OCI-LY1 (cell line): ENCODE data around the gene WNK1.

Source experiments
- H2AFZ ChIP-seq: fragments of 200-600 bp; sonication (generic), shearing (Covaris generic); 2 replicates; pipeline ENCODE4 v1.6.0; 2014; ENCODE audit warnings: antibody characterized with exemption, mild to moderate bottlenecking, low read length
- H3F3A ChIP-seq: fragments of 200-600 bp; sonication (generic), shearing (Covaris generic); 2 replicates; pipeline ENCODE4 v1.6.0; 2014; ENCODE audit warnings: mild to moderate bottlenecking, antibody characterized with exemption, low read length, moderate library complexity; ENCODE audit not compliant: insufficient read depth
- H3K27ac ChIP-seq: fragments of 200-600 bp; sonication (generic); 2 replicates; pipeline ENCODE4 v1.5.1; 2014; ENCODE audit warnings: low read length, mixed run types, mild to moderate bottlenecking, low read depth; ENCODE audit not compliant: poor library complexity, severe bottlenecking
- H3K27me3 ChIP-seq: fragments of 200-600 bp; sonication (generic); 2 replicates; pipeline ENCODE4 v1.6.0; 2014; ENCODE audit warnings: antibody characterized with exemption, mild to moderate bottlenecking, low read length, moderate library complexity; ENCODE audit not compliant: insufficient read depth
- H3K36me3 ChIP-seq: fragments of 200-600 bp; sonication (generic); 2 replicates; pipeline ENCODE4 v1.6.1; 2014; ENCODE audit warnings: mild to moderate bottlenecking, antibody characterized with exemption, low read length, moderate library complexity, mixed read lengths; ENCODE audit not compliant: insufficient read depth
- H3K4me1 ChIP-seq: fragments of 200-600 bp; sonication (generic); 2 replicates; pipeline ENCODE4 v1.5.1; 2014; ENCODE audit warnings: mild to moderate bottlenecking, low read length, moderate library complexity; ENCODE audit not compliant: insufficient read depth, severe bottlenecking
- H3K4me2 ChIP-seq: fragments of 200-600 bp; sonication (generic), shearing (Covaris generic); 2 replicates; pipeline ENCODE4 v1.6.1; 2014; ENCODE audit warnings: low read length
- H3K4me3 ChIP-seq: fragments of 200-600 bp; sonication (generic); 2 replicates; pipeline ENCODE4 v1.5.1; 2014; ENCODE audit warnings: low read length, low read depth, mild to moderate bottlenecking, mixed read lengths; ENCODE audit not compliant: poor library complexity, severe bottlenecking
- H3K79me2 ChIP-seq: fragments of 200-600 bp; shearing (Covaris generic); 2 replicates; pipeline ENCODE4 v1.6.1; 2016; ENCODE audit warnings: mixed run types, low read length, mixed read lengths; ENCODE audit not compliant: insufficient read depth
- H3K9ac ChIP-seq: fragments of 200-600 bp; sonication (generic), shearing (Covaris generic); 2 replicates; pipeline ENCODE4 v1.6.1; 2014; ENCODE audit warnings: mild to moderate bottlenecking, low read length, mixed read lengths
- H3K9me2 ChIP-seq: fragments of 200-600 bp; sonication (generic), shearing (Covaris generic); 2 replicates; pipeline ENCODE4 v1.6.1; 2014; ENCODE audit warnings: low read depth, mild to moderate bottlenecking, low read length, mixed read lengths
- H3K9me3 ChIP-seq: fragments of 200-600 bp; shearing (Covaris generic); 2 replicates; pipeline ENCODE4 v1.6.1; 2014; ENCODE audit warnings: low read length, mixed read lengths
- H4K20me1 ChIP-seq: fragments of 200-600 bp; sonication (generic), shearing (Covaris generic); 2 replicates; pipeline ENCODE4 v1.6.0; 2016; ENCODE audit warnings: mild to moderate bottlenecking, low read length; ENCODE audit not compliant: insufficient read depth
- CTCF ChIP-seq: fragments of 200-600 bp; sonication (generic), shearing (Covaris generic); IDR thresholded peaks from 2 replicates; pipeline ENCODE4 v1.5.1; 2017; ENCODE audit warnings: mild to moderate bottlenecking, antibody characterized with exemption, low read length, moderate library complexity, mixed read lengths
- EZH2 ChIP-seq: fragments of 200-600 bp; sonication (generic), shearing (Covaris generic); IDR thresholded peaks from 2 replicates; pipeline ENCODE4 v1.8.0; 2017; ENCODE audit warnings: borderline replicate concordance, mixed run types, mild to moderate bottlenecking, antibody characterized with exemption, low read length, moderate library complexity, mixed read lengths

Gene WNK1

GRCh38 chr12:915090-915489 is 162.7 kb downstream of the WNK1 start:
- no peaks in the 10 kb centered on the region for H4K20me1 ChIP-seq
- H3K4me2 ChIP-seq, result no peak overlapping the region
- no peak overlapping the region for H2AFZ ChIP-seq
- TF ChIP-seq CTCF, result no peak
- TF ChIP-seq EZH2, result no peak
- H3K9ac ChIP-seq, result no peak overlapping the region
- H3K79me2 ChIP-seq, result no peaks in the 10 kb centered on the region
- no peaks in the 10 kb centered on the region for H3K9me2 ChIP-seq
- no peak overlapping the region for H3K27ac ChIP-seq
- H3K4me3 ChIP-seq, result no peak overlapping the region
- 0 out of 2 replicates have a peak, but pooled peaks cover 2% of the 10 kb centered on the region for H3K9me3 ChIP-seq
- peaks cover 21% of the 10 kb centered on the region for H3K4me1 ChIP-seq
- H3K36me3 ChIP-seq, result peaks cover 90% of the 10 kb centered on the region
- no peaks in the 10 kb centered on the region for H3K27me3 ChIP-seq
- peaks cover 8% of the 10 kb centered on the region; the same call in 1 of the 2 replicates for H3F3A ChIP-seq

- Histone ChIP-seq H3K4me2 (no peak overlapping the region), H3K9me3 (0 out of 2 replicates have a peak, but pooled peaks cover 2% of the 10 kb centered on the region), H3K36me3 (peaks cover 88% of the 10 kb centered on the region)
Measured at GRCh38 chr12:916240-916639, 163.9 kb downstream of the WNK1 start.

GRCh38 chr12:916712-917445 is 164.5 kb downstream of the WNK1 start:
- Histone ChIP-seq H3K9ac (no peak overlapping the region), H3K4me1 (peaks cover 15% of the 10 kb centered on the region)

More at GRCh38 chr12:916240-916639, 163.9 kb downstream of the WNK1 start:
- Histone ChIP-seq H4K20me1 (no peaks in the 10 kb centered on the region), H3F3A (0 out of 2 replicates have a peak, but pooled peaks cover 5% of the 10 kb centered on the region), H3K4me1 (peaks cover 21% of the 10 kb centered on the region), H3K9ac (no peak overlapping the region), H2AFZ (no peak overlapping the region), H3K9me2 (no peaks in the 10 kb centered on the region), H3K27ac (no peak overlapping the region), H3K4me3 (no peak overlapping the region), H3K27me3 (no peaks in the 10 kb centered on the region), H3K79me2 (no peaks in the 10 kb centered on the region)
- TF ChIP-seq EZH2 (no peak), CTCF (no peak)

More at GRCh38 chr12:916712-917445, 164.5 kb downstream of the WNK1 start:
- no peak overlapping the region for H3K4me3 ChIP-seq
- no peak overlapping the region for H3K27ac ChIP-seq
- 0 out of 2 replicates have a peak, but pooled peaks cover 2% of the 10 kb centered on the region for H3K9me3 ChIP-seq
- TF ChIP-seq EZH2 (no peak), CTCF (no peak)
- no peaks in the 10 kb centered on the region for H3K27me3 ChIP-seq
- no peak overlapping the region for H2AFZ ChIP-seq
- H3F3A ChIP-seq, result no peaks in the 10 kb centered on the region
- H3K4me2 ChIP-seq, result no peak overlapping the region
- no peaks in the 10 kb centered on the region for H3K79me2 ChIP-seq
- peaks cover 85% of the 10 kb centered on the region for H3K36me3 ChIP-seq
- H4K20me1 ChIP-seq, result no peaks in the 10 kb centered on the region
- H3K9me2 ChIP-seq, result no peaks in the 10 kb centered on the region
